Activated CD4-positive, alpha-beta memory T cell treated with anti-CD3 and anti-CD28 coated beads for 36 hours (primary cell): ENCODE data around the gene GJB1. TPM values are rescaled to one million over a fixed set of nuclear protein-coding genes. Genes with fewer than 3 reads are reported as not detected.
"Not testable (repeated sequence)": the region's sequence is repeated elsewhere in the genome, so short reads cannot be mapped to it uniquely, and the experiment has no call there.

Experiments used
- CTCF ChIA-PET: fragments of 350-600 bp; sonication (Branson Sonifier 250); formaldehyde crosslinking; loops from one replicate; lab custom pipeline; 2021; ENCODE audit warnings: antibody characterized with exemption, inconsistent platforms; lab: Charles Lee
- POLR2A ChIA-PET: fragments of 350-600 bp; sonication (Branson Sonifier 250); formaldehyde crosslinking; loops from one replicate; lab custom pipeline; 2021; ENCODE audit warnings: antibody characterized with exemption; lab: Charles Lee
- DNase-seq: peaks from one replicate; pipeline ENCODE4 v3.0.0-alpha.2; 2020
- H3K27ac Mint-ChIP-seq: one replicate; pipeline ENCODE4 v1.8.0; 2021; ENCODE audit warnings: mixed read lengths
- H3K27me3 Mint-ChIP-seq: one replicate; pipeline ENCODE4 v1.8.0; 2021; ENCODE audit warnings: mixed read lengths
- H3K36me3 Mint-ChIP-seq: one replicate; pipeline ENCODE4 v1.8.0; 2021; ENCODE audit warnings: mixed read lengths
- H3K4me1 Mint-ChIP-seq: one replicate; pipeline ENCODE4 v1.8.0; 2021; ENCODE audit warnings: low read depth, mixed read lengths
- H3K4me3 Mint-ChIP-seq: one replicate; pipeline ENCODE4 v1.8.0; 2021; ENCODE audit warnings: mild to moderate bottlenecking, mixed read lengths
- H3K9me3 Mint-ChIP-seq: one replicate; pipeline ENCODE4 v1.8.0; 2021; ENCODE audit warnings: mixed read lengths
- intact Hi-C: fragments of 100-400 bp; cut with micrococcal nuclease; formaldehyde crosslinking; loops from one replicate; pipeline ENCODE4 v1.15.1; 2023
- total RNA-seq, 2 experiments: library from RNA; stranded (reverse); gene quantifications; one replicate each; pipeline ENCODE4 v1.2.3, GENCODE V29; 2021

The GJB1 gene
- total RNA-seq, 2 experiments from 2014 or later: not detected

GRCh38 chrX:71272313-71272712 lies 49.3 kb downstream of the GJB1 start:
- H3K4me1 Mint-ChIP-seq, H3K4me3 Mint-ChIP-seq, POLR2A ChIA-PET, H3K27me3 Mint-ChIP-seq, H3K36me3 Mint-ChIP-seq, CTCF ChIA-PET, DNase-seq, intact Hi-C loops, H3K9me3 Mint-ChIP-seq, H3K27ac Mint-ChIP-seq: not testable (repeated sequence)

Other genes starting within 250 kb of the GJB1 start
- 10 to 100 TPM; 42.1 to 42.5 TPM for gene SNX12, start 154.9 kb upstream of the GJB1 start, total RNA-seq
- gene FOXO4, start 127.4 kb upstream of the GJB1 start, total RNA-seq: 10 to 100 TPM in 1 of 2 experiments, 1 to 10 TPM in 1; 8.7 to 10.7 TPM
- 10 to 100 TPM; 12.0 to 12.6 TPM for gene CXorf65, start 116.5 kb upstream of the GJB1 start, total RNA-seq
- 100 to 1,000 TPM; 289 to 290 TPM for gene IL2RG, start 111.6 kb upstream of the GJB1 start, total RNA-seq
- 10 to 100 TPM; 46.9 to 50.1 TPM for gene MED12, start 104.6 kb upstream of the GJB1 start, total RNA-seq
- under 1 TPM; 0.58 to 0.86 TPM for gene NLGN3, start 78.4 kb upstream of the GJB1 start, total RNA-seq
- gene ZMYM3, start 30.9 kb downstream of the GJB1 start, total RNA-seq: 10 to 100 TPM; 17.2 to 17.5 TPM
- 100 to 1,000 TPM; 450 to 460 TPM for gene NONO, start 60.4 kb downstream of the GJB1 start, total RNA-seq
- gene ITGB1BP2, start 78.5 kb downstream of the GJB1 start, total RNA-seq: 1 to 10 TPM; 4.8 to 5.6 TPM
- gene TAF1, start 143.1 kb downstream of the GJB1 start, total RNA-seq: 10 to 100 TPM; 24.3 to 26.3 TPM